Right atrium auricular region (tissue), 2 donors: Measurements from ENCODE around the gene ENPP1. TPM values are rescaled to one million over a fixed set of nuclear protein-coding genes. Genes with fewer than 3 reads are reported as not detected.

Source experiments
- DNase-seq: peaks from one replicate; pipeline ENCODE4 v3.0.0-alpha.2; 2019; ENCODE audit warnings: low spot score
- H3K27ac ChIP-seq, 2 donors: fragments of 200-600 bp; sonication (generic); 1 replicate in 1 of 2; 2 replicates in 1 of 2; pipeline ENCODE4 v1.5.1; 2016 to 2019
- H3K27me3 ChIP-seq, 2 donors: fragments of 200-600 bp; sonication (generic); one replicate each; pipeline versions ENCODE4 v1.5.1 to v1.6.0; 2017 to 2019
- H3K36me3 ChIP-seq: fragments of 200-600 bp; sonication (generic); one replicate; pipeline ENCODE4 v1.5.1; 2016
- H3K4me1 ChIP-seq, 2 donors: fragments of 200-600 bp; sonication (generic); one replicate each; pipeline versions ENCODE4 v1.5.1 to v1.6.0; 2017 to 2019
- H3K4me3 ChIP-seq, 2 donors: fragments of 200-600 bp; sonication (generic); 1 replicate in 1 of 2; 2 replicates in 1 of 2; pipeline ENCODE4 v1.5.1; 2017 to 2019; ENCODE audit warnings: mild to moderate bottlenecking in 1 of 2, moderate library complexity in 1 of 2
- H3K9me3 ChIP-seq, 2 donors: fragments of 200-600 bp; sonication (generic); one replicate each; pipeline ENCODE4 v1.5.1; 2019
- CTCF ChIP-seq, 2 donors: fragments of 200-600 bp; sonication (generic); IDR thresholded peaks; one replicate each; pipeline ENCODE4 v1.5.1; 2019; ENCODE audit warnings: antibody characterized with exemption in 2 of 2
- microRNA-seq, 2 donors: library from miRNA; unstranded; fragments of <30 nt; microRNA quantifications; one replicate each; pipeline ENCODE4, GENCODE V29; 2016 to 2017; ENCODE audit warnings: borderline number of aligned reads in 2 of 2, borderline replicate concordance in 1 of 2
- total RNA-seq, 2 donors: library from RNA; depleted of rRNA; stranded (reverse); fragments of >200 nt; gene quantifications; one replicate each; pipeline ENCODE4 v1.1.0, GENCODE V29; 2016

ENPP1 gene
- total RNA-seq, 2 donors from 2014 or later = 3.4 to 5.5 TPM

GRCh38 chr6:131937226-131937625, 129.4 kb downstream of the ENPP1 start:
- Histone ChIP-seq H3K4me1 (no peaks in the 10 kb centered on the region), H3K9me3 (no peaks in the 10 kb centered on the region), H3K36me3 (no peaks in the 10 kb centered on the region), H3K4me3 (no peak overlapping the region), H3K27me3 (no peaks in the 10 kb centered on the region), H3K27ac (peak overlapping the region in 1 of 2 donors; percentile 44)
- no peak for DNase-seq
- TF ChIP-seq CTCF (IDR thresholded peaks at IDR 0.05) = no peak

GRCh38 chr6:131937703-131938631, 130.1 kb downstream of the ENPP1 start:
- no peak for TF ChIP-seq CTCF (IDR thresholded peaks at IDR 0.05)
- H3K4me3 ChIP-seq = no peak overlapping the region
- no peaks in the 10 kb centered on the region for H3K4me1 ChIP-seq
- H3K36me3 ChIP-seq = no peaks in the 10 kb centered on the region
- DNase-seq = no peak
- H3K27ac ChIP-seq = peak overlapping the region in 1 of 2 donors; percentile 44
- H3K9me3 ChIP-seq = no peaks in the 10 kb centered on the region
- H3K27me3 ChIP-seq = no peaks in the 10 kb centered on the region

Small RNA genes lying within 50 kb of the gene (microRNA-seq; reads per million reads assigned to microRNA genes)
- gene MIR548H5 = 0 reads per million in 2 donors

Other genes with a start within 250 kb of the ENPP1 start
- 1 to 10 TPM in 1 of 2 donors, under 1 TPM in 1; 0.30 to 1.1 TPM for gene ARG1, start 234.8 kb upstream of the ENPP1 start, total RNA-seq
- gene MED23, start 179.8 kb upstream of the ENPP1 start, total RNA-seq = 10 to 100 TPM; 10.5 to 11.7 TPM
- gene ENPP3, start 170.7 kb upstream of the ENPP1 start, total RNA-seq = under 1 TPM in 1 of 2 donors, not detected in 1; 0.16 TPM
- gene OR2A4, start 106.6 kb upstream of the ENPP1 start, total RNA-seq = not detected
- not detected for gene CTAGE9, start 97.0 kb upstream of the ENPP1 start, total RNA-seq
- gene CCN2, start 143.4 kb downstream of the ENPP1 start, total RNA-seq = 100 to 1,000 TPM; 203 to 356 TPM